Heart left ventricle (tissue), 13 donors: ENCODE measurements around the gene CACTIN.

ENCODE experiments used
- POLR2A ChIP-seq, 2 donors: fragments of 450-650 bp; IDR thresholded peaks; one replicate each; pipeline ENCODE4 v1.6.1; 2017; ENCODE audit warnings: antibody characterized with exemption in 2 of 2, mild to moderate bottlenecking in 2 of 2, moderate library complexity in 2 of 2
- TF ChIP-seq, protein P1 (sequence below), 12 donors: fragments of 200-600 bp; sonication (generic) in 4 of 12; IDR thresholded peaks; one replicate each; pipeline versions ENCODE4 v1.5.0 to v1.8.0; 2018 to 2022; ENCODE audit warnings: antibody characterized with exemption in 12 of 12, mild to moderate bottlenecking in 5 of 12
- donor health status: ischemic (EF 13 %, LVEDD 7.1; RV severe dilation, severe dysfunction).
- donor health status: DM: no; HTN: yes; CAD: no.
- donor health status: DM: no; HTN: no; CAD: no.
- donor health status: ischemic (EF 25% LVEDD 6.9; RV normal size, moderate dysfunction).
- donor health status: ischemic (EF 25% LVEDD 5.7; RV mildly dilated, moderate dysfunction).
- donor health status: ischemic (EF 35%, LVEDD 5.7; RV mildly dilated, moderate dysfunction).
- donor health status: nonischemic (EF 11% LVEDD 7.7; RV severe dilation, severe dysfunction).
- donor health status: DM: yes; HTN: yes; CAD: no.
- donor health status: PGD.
- donor health status: ischemic (EF 29% LVEDD 5.4; RV normal size, mild dysfunction).
- donor health status: nonischemic (EF 23%, LVEDD 6.1; RV moderate dilation, normal function).

DNA sequence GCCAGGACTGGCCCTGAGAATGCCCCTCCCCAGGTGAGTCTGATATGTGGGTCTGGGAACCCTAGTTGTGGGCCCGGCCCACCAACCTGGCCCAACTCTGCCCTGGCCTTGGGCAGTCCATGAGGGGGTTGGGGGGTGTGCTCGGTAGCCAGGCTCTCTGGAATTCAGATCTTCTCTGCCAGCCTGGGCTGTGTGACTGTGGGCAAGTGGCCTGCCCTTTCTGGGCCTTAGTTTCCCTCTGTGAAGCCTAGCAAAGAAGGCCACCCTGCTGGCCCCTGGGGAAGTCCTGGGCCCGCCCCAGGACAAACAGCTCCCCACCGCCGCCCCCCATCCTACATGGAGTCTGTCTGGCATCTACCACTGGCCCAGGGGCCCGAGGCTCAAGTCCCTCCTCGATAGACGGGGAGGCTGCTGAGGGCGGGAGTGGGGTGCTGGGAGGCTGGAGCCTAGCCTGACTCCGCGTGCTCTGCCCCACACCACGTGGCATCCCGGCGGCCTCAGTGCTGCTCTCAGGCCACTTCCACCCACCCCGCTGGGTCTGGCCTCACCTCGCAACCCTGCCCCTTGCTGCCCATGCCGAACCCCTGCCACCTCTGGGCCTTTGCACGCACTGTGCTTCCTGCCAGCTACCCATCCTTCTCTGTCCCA lies 11.6 kb downstream of the CACTIN start:
- TF ChIP-seq, protein P1, sequence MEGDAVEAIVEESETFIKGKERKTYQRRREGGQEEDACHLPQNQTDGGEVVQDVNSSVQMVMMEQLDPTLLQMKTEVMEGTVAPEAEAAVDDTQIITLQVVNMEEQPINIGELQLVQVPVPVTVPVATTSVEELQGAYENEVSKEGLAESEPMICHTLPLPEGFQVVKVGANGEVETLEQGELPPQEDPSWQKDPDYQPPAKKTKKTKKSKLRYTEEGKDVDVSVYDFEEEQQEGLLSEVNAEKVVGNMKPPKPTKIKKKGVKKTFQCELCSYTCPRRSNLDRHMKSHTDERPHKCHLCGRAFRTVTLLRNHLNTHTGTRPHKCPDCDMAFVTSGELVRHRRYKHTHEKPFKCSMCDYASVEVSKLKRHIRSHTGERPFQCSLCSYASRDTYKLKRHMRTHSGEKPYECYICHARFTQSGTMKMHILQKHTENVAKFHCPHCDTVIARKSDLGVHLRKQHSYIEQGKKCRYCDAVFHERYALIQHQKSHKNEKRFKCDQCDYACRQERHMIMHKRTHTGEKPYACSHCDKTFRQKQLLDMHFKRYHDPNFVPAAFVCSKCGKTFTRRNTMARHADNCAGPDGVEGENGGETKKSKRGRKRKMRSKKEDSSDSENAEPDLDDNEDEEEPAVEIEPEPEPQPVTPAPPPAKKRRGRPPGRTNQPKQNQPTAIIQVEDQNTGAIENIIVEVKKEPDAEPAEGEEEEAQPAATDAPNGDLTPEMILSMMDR (IDR thresholded peaks at IDR 0.05): no peak
- TF ChIP-seq POLR2A (IDR thresholded peaks at IDR 0.05): no peak
